Psoas muscle (tissue), 8 donors: Measurements from ENCODE around the gene PDE11A. TPM values are rescaled to one million over a fixed set of nuclear protein-coding genes. Genes with fewer than 3 reads are reported as not detected.
A peak's percentile ranks its signal among the peaks of the same experiment; 100 is the strongest.

ENCODE experiments used
- ATAC-seq, 4 donors: fragments of 200-7000 bp; cut with Tn5 transposase; one replicate each; pipeline ENCODE4 v1.9.1; 2020; ENCODE audit warnings: moderate library complexity in 3 of 4, mild to moderate bottlenecking in 2 of 4
- DNase-seq, 2 donors: peaks; one replicate each; pipeline ENCODE4 v3.0.0-alpha.2; 2020
- H3K27ac ChIP-seq: fragments of 200-600 bp; one replicate; pipeline ENCODE4 v1.8.0; 2022
- H3K27me3 ChIP-seq, 3 donors: fragments of 200-600 bp in 1 of 3; one replicate each; pipeline versions ENCODE4 v1.6.1 to v1.8.0; 2013 to 2022; ENCODE audit warnings: low read length in 2 of 3, mild to moderate bottlenecking in 2 of 3, moderate library complexity in 1 of 3; ENCODE audit not compliant: insufficient read depth in 3 of 3
- H3K36me3 ChIP-seq, 2 donors: fragments of 200-600 bp in 1 of 2; one replicate each; pipeline versions ENCODE4 v1.6.1 to v1.8.0; 2013 to 2022; ENCODE audit warnings: low read depth in 1 of 2, mild to moderate bottlenecking in 1 of 2, moderate library complexity in 1 of 2; ENCODE audit not compliant: insufficient read depth in 1 of 2
- H3K4me1 ChIP-seq: fragments of 200-600 bp; one replicate; pipeline ENCODE4 v1.8.0; 2022
- H3K4me3 ChIP-seq: fragments of 200-600 bp; one replicate; pipeline ENCODE4 v1.8.0; 2022; ENCODE audit warnings: mild to moderate bottlenecking
- H3K9me3 ChIP-seq: fragments of 200-600 bp; one replicate; pipeline ENCODE4 v1.8.0; 2022
- whole genome bisulfite sequencing, 3 donors: extraction: QIAGEN DNeasy Blood & Tissue Kit; methylation state at CpG; one replicate each; pipeline versions ENCODE4 v1.1.6 to v1.1.7; 2013; 5-methylcytosine and 5-hydroxymethylcytosine counted together
- intact Hi-C, 2 donors: fragments of 100-400 bp; cut with DNase I; formaldehyde crosslinking; loops; one replicate each; pipeline versions ENCODE4 v1.11.0 to v1.14.2; 2022
- polyA plus RNA-seq, 3 donors: library from polyadenylated mRNA; stranded (reverse); fragments of 200-250 nt; gene quantifications; one replicate each; pipeline ENCODE4 v1.2.3, GENCODE V29; 2013
- total RNA-seq, 4 donors: library from RNA; stranded (reverse); fragmentation: NEBNext Ultra II Directional in 2 of 4; extraction: Animal tissue kit (Norgen Biotek cat#: 25700) in 2 of 4; gene quantifications; one replicate each; pipeline versions ENCODE4 v1.2.1 to v1.2.4, GENCODE V29; 2021 to 2023
- TF ChIP-seq, protein P1 (sequence below): fragments of 200-600 bp; IDR thresholded peaks from one replicate; pipeline ENCODE4 v1.8.0; 2022; ENCODE audit warnings: antibody characterized with exemption
- donor health status: healthy with polysubstance abuse.
- donor health status: DM: no; HTN: no; CAD: no; lungs with moderate emphysema.
- donor health status: Bipolar disorder and iron deficiency.
- donor health status: healthy.
- donor health status: DM: yes; HTN: yes; CAD: no.
- donor health status: DM: no; HTN: no; CAD: no.
- donor health status: DM: no; HTN: no; CAD: no.
- donor health status: DM: yes; HTN: yes; CAD: no.

Gene PDE11A
- total and polyA plus RNA-seq, 7 donors, result 0.35 to 39.7 (median 2.3) TPM

GRCh38 chr2:177808984-177809809 is 263.4 kb downstream of the PDE11A start:
- ATAC-seq (no peak), DNase-seq (no peak)
- H3K27ac ChIP-seq, result no peak overlapping the region
- H3K27me3 ChIP-seq, result no peaks in the 10 kb centered on the region
- TF ChIP-seq, protein P1, sequence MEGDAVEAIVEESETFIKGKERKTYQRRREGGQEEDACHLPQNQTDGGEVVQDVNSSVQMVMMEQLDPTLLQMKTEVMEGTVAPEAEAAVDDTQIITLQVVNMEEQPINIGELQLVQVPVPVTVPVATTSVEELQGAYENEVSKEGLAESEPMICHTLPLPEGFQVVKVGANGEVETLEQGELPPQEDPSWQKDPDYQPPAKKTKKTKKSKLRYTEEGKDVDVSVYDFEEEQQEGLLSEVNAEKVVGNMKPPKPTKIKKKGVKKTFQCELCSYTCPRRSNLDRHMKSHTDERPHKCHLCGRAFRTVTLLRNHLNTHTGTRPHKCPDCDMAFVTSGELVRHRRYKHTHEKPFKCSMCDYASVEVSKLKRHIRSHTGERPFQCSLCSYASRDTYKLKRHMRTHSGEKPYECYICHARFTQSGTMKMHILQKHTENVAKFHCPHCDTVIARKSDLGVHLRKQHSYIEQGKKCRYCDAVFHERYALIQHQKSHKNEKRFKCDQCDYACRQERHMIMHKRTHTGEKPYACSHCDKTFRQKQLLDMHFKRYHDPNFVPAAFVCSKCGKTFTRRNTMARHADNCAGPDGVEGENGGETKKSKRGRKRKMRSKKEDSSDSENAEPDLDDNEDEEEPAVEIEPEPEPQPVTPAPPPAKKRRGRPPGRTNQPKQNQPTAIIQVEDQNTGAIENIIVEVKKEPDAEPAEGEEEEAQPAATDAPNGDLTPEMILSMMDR, result no peak
- H3K4me1 ChIP-seq, result no peaks in the 10 kb centered on the region
- no peaks in the 10 kb centered on the region for H3K9me3 ChIP-seq
- H3K36me3 ChIP-seq, result no peaks in the 10 kb centered on the region
- intact Hi-C loops, result loop anchor here in 1 of 2 donors (10.0 kb wide), 1 partner anchor 176 kb away; no protein-coding TSS in a partner anchor
- WGBS, 3 donors, result 83 to 87% (median 83%) methylated on average over 1 of the region's 1 CpG
- no peak overlapping the region for H3K4me3 ChIP-seq

DNA sequence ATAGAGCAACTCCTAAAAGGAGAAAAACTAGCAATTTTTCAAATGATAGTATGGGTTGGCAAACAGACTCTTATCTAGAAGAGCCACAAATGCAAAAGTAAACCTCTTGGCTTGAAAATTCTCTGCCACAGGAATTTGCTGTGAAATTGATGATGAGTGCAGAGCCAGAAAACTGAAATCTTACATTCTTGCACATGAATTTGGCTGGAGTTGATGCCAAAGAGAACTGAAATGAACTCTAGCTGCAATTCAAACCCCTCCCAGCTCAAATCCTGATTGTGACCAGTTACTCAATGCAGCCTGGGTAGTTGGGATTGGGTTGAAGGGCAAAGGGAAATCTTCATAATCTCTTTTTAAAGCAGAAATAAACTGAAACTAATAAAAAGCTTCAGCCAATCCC is 266.6 kb downstream of the PDE11A start:
- TF ChIP-seq, protein P1, result no peak
- ATAC-seq, result no peak
- DNase-seq, result no peak

GRCh38 chr2:177799531-177799930 is 273.0 kb downstream of the PDE11A start:
- Histone ChIP-seq H3K4me1 (peaks cover 16% of the 10 kb centered on the region), H3K27ac (no peak overlapping the region), H3K4me3 (no peak overlapping the region), H3K9me3 (no peaks in the 10 kb centered on the region), H3K36me3 (no peaks in the 10 kb centered on the region), H3K27me3 (no peaks in the 10 kb centered on the region)
- DNase-seq (no peak), ATAC-seq (peak in 3 of 4 donors; percentile 58 to 84 (median 84))
- TF ChIP-seq, protein P1, result peak; percentile 53
- intact Hi-C loops, result loop anchor here in 1 of 2 donors (5.0 kb wide), 1 partner anchor 83 kb away; no protein-coding TSS in a partner anchor
- WGBS, 3 donors, result 33 to 55% (median 33%) methylated on average over 1 of the region's 1 CpG

More for the DNA sequence above, 266.6 kb downstream of the PDE11A start:
- Histone ChIP-seq H3K27ac (no peak overlapping the region), H3K27me3 (no peaks in the 10 kb centered on the region), H3K4me3 (no peak overlapping the region), H3K4me1 (no peaks in the 10 kb centered on the region), H3K36me3 (no peaks in the 10 kb centered on the region), H3K9me3 (no peaks in the 10 kb centered on the region)
- intact Hi-C loops, result loop anchor here in 1 of 2 donors (10.0 kb wide), 1 partner anchor 179 kb away; no protein-coding TSS in a partner anchor

DNA sequence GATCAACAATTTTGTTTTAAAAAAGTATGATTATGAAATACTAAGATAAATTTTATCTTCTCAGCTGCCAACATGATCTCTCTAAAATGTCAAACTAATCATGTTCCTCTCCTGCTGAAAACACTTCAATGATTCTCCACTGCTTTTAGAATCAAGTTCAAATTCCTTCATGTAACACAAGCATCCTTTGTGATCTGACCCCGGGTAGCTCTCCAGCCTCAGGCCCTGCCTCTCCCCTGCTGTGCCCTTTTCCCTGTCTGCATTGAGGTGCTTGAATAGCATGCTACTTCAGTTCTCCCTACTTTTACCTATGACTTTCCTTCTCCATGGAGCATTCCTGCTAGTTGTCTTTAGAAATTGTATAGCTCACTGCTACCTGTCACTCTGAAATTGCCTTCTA is 274.8 kb downstream of the PDE11A start:
- WGBS, 3 donors, result 0 to 8% (median 5%) methylated on average over 1 of the region's 1 CpG
- Histone ChIP-seq H3K9me3 (no peaks in the 10 kb centered on the region), H3K27me3 (no peaks in the 10 kb centered on the region), H3K36me3 (no peaks in the 10 kb centered on the region), H3K27ac (peak overlapping the region; percentile 8), H3K4me3 (no peak overlapping the region), H3K4me1 (peaks cover 16% of the 10 kb centered on the region)
- ATAC-seq (peak in 1 of 4 donors; percentile 35), DNase-seq (no peak)
- intact Hi-C loops, result loop anchor here in 1 of 2 donors (5.0 kb wide), 1 partner anchor 84 kb away; no protein-coding TSS in a partner anchor
- TF ChIP-seq, protein P1, result no peak
